Stomach (tissue), 9 donors: ENCODE results near the gene TBC1D5. TPM values are rescaled to one million over a fixed set of nuclear protein-coding genes. Genes with fewer than 3 reads are reported as not detected.

Experiments used
- DNase-seq, 2 donors: peaks; one replicate each; pipeline versions ENCODE4 v3.0.0 to v3.0.0-alpha.2; 2013 to 2019
- H3K27ac ChIP-seq, 5 donors: fragments of 200-600 bp in 4 of 5; sonication (generic) in 4 of 5; one replicate each; pipeline ENCODE4 v1.5.1; 2013 to 2019; ENCODE audit warnings: mild to moderate bottlenecking in 1 of 5, moderate library complexity in 1 of 5
- H3K27me3 ChIP-seq, 3 donors: fragments of 200-600 bp; sonication (generic); one replicate each; pipeline ENCODE4 v1.5.1; 2017 to 2019; ENCODE audit warnings: mixed run types in 1 of 3
- H3K36me3 ChIP-seq, 4 donors: fragments of 200-600 bp; sonication (generic); 1 replicate in 3 of 4; 2 replicates in 1 of 4; pipeline ENCODE4 v1.5.1; 2016 to 2019
- H3K4me1 ChIP-seq, 4 donors: fragments of 200-600 bp; sonication (generic); one replicate each; pipeline ENCODE4 v1.5.1; 2016 to 2019
- H3K4me3 ChIP-seq, 4 donors: fragments of 200-600 bp; sonication (generic) in 3 of 4; one replicate each; pipeline ENCODE4 v1.5.1; 2016 to 2019; ENCODE audit warnings: mild to moderate bottlenecking in 1 of 4
- H3K9me3 ChIP-seq, 4 donors: fragments of 200-600 bp; sonication (generic); one replicate each; pipeline ENCODE4 v1.5.1; 2016 to 2019
- EP300 ChIP-seq: sonication (generic); formaldehyde crosslinking; IDR thresholded peaks from one replicate; pipeline ENCODE4 v1.6.1; 2017; ENCODE audit warnings: antibody characterized with exemption
- POLR2A ChIP-seq, 4 donors: fragments of 450-650 bp; IDR thresholded peaks; one replicate each; pipeline ENCODE4 v1.6.1; 2016; ENCODE audit warnings: antibody characterized with exemption in 4 of 4, control low read depth in 2 of 4, mild to moderate bottlenecking in 1 of 4, moderate library complexity in 1 of 4
- POLR2AphosphoS5 ChIP-seq, 3 donors: sonication (generic); formaldehyde crosslinking; IDR thresholded peaks; one replicate each; pipeline ENCODE4 v1.6.1; 2016; ENCODE audit warnings: antibody characterized with exemption in 3 of 3
- WGBS, 5 donors: extraction: QIAGEN DNeasy Blood & Tissue Kit in 3 of 5; methylation state at CpG; one replicate each; pipeline versions ENCODE4 v1.1.5 to v1.1.7; 2013 to 2018; 5-methylcytosine and 5-hydroxymethylcytosine counted together
- intact Hi-C: fragments of 100-400 bp; cut with DNase I; formaldehyde crosslinking; loops from one replicate; pipeline ENCODE4 v1.15.1; 2023; ENCODE audit warnings: low total_unique reads
- polyA plus RNA-seq, 3 donors: library from polyadenylated mRNA; stranded (reverse); fragments of 200-250 nt; gene quantifications; one replicate each; pipeline ENCODE4 v1.2.3, GENCODE V29; 2013
- total RNA-seq, 5 donors: library from RNA; depleted of rRNA; stranded (reverse); fragments of >200 nt; gene quantifications; one replicate each; pipeline versions ENCODE4 v1.1.0 to v1.2.3, GENCODE V29; 2014 to 2016
- TF ChIP-seq, protein P1 (sequence below), 7 experiments: fragments of 450-650 bp in 4 of 7; fragments of 200-600 bp in 3 of 7; sonication (generic) in 3 of 7; IDR thresholded peaks; one replicate each; pipeline ENCODE4 v1.5.1; 2016 to 2019; ENCODE audit warnings: antibody characterized with exemption in 7 of 7, control low read depth in 2 of 7, mild to moderate bottlenecking in 1 of 7
- donor health status: healthy with polysubstance abuse.
- donor health status: Bipolar disorder and iron deficiency.
- donor health status: healthy.

Gene TBC1D5
- total and polyA plus RNA-seq, 8 donors: 4.7 to 75.1 (median 32.0) TPM

DNA sequence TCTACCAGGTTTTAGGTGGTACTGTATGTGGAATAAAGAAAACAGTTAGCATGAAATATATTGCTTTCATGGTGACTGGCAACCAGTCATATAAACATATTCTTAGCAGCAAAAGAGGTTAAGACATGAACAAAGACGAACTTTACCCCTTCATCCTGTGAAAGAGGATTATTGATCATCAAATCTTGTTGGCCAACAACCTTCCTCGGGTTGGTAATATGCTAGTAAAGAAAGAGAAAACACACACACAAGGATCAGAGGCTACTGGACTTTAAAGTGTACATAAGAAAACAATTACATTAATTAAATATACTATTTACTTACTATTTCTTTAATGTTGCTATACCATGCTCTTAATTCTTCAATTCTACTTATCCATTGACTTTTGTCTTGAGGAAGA lies 337.9 kb downstream of the TBC1D5 start:
- intact Hi-C loops: no loop called here

GRCh38 chr3:17402442-17402841 lies 340.0 kb downstream of the TBC1D5 start:
- H3K27me3 ChIP-seq: no peaks in the 10 kb centered on the region
- intact Hi-C loops: no loop called here
- TF ChIP-seq EP300 (no peak), POLR2A (IDR thresholded peaks at IDR 0.05) (no peak), POLR2AphosphoS5 (IDR thresholded peaks at IDR 0.05) (no peak)
- TF ChIP-seq, protein P1, sequence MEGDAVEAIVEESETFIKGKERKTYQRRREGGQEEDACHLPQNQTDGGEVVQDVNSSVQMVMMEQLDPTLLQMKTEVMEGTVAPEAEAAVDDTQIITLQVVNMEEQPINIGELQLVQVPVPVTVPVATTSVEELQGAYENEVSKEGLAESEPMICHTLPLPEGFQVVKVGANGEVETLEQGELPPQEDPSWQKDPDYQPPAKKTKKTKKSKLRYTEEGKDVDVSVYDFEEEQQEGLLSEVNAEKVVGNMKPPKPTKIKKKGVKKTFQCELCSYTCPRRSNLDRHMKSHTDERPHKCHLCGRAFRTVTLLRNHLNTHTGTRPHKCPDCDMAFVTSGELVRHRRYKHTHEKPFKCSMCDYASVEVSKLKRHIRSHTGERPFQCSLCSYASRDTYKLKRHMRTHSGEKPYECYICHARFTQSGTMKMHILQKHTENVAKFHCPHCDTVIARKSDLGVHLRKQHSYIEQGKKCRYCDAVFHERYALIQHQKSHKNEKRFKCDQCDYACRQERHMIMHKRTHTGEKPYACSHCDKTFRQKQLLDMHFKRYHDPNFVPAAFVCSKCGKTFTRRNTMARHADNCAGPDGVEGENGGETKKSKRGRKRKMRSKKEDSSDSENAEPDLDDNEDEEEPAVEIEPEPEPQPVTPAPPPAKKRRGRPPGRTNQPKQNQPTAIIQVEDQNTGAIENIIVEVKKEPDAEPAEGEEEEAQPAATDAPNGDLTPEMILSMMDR (IDR thresholded peaks at IDR 0.05): no peak
- peaks cover 5 to 32% (median 17%) of the 10 kb centered on the region in 4 donors for H3K36me3 ChIP-seq
- DNase-seq: no peak
- H3K4me1 ChIP-seq: peaks cover 0 to 7% (median 0%) of the 10 kb centered on the region in 4 donors
- no peaks in the 10 kb centered on the region for H3K9me3 ChIP-seq
- 86 to 92% (median 90%) methylated on average over 3 of the region's 3 CpGs for WGBS, 5 donors
- no peak overlapping the region for H3K27ac ChIP-seq
- no peak overlapping the region for H3K4me3 ChIP-seq

More for the DNA sequence above, 337.9 kb downstream of the TBC1D5 start:
- no peak for DNase-seq
- Histone ChIP-seq H3K4me1 (peaks cover 0 to 7% (median 0%) of the 10 kb centered on the region in 4 donors), H3K4me3 (no peak overlapping the region), H3K27ac (no peak overlapping the region), H3K9me3 (no peaks in the 10 kb centered on the region), H3K27me3 (no peaks in the 10 kb centered on the region), H3K36me3 (peaks cover 4 to 32% (median 17%) of the 10 kb centered on the region in 4 donors)
- 60 to 80% (median 66%) methylated on average over 2 of the region's 2 CpGs for WGBS, 5 donors
- TF ChIP-seq EP300 (no peak), POLR2AphosphoS5 (IDR thresholded peaks at IDR 0.05) (no peak), POLR2A (IDR thresholded peaks at IDR 0.05) (no peak)
- TF ChIP-seq, protein P1 (IDR thresholded peaks at IDR 0.05): no peak

DNA sequence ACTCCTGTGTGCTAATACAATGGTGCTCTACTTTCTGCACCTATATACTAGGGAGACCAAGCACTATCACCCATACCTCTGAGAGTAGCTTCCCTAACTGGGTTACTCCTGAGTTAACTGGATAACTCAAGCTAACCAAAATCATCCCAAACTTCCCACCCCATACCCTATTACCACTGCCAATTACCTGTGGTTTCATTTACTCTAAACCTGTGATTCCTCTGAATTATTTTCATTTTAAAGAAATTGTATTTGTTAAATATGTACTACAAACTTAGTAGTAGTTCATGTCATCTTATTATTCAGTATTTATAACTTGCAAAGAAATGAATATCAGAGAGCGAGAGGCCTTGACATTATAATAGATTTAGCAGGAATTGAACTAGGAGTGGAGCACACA lies 340.5 kb downstream of the TBC1D5 start:
- Histone ChIP-seq H3K4me3 (no peak overlapping the region), H3K36me3 (peaks cover 7 to 32% (median 18%) of the 10 kb centered on the region in 4 donors), H3K4me1 (peaks cover 0 to 7% (median 0%) of the 10 kb centered on the region in 4 donors), H3K9me3 (no peaks in the 10 kb centered on the region), H3K27ac (no peak overlapping the region), H3K27me3 (no peaks in the 10 kb centered on the region)
- 37 to 96% (median 95%) methylated on average over 1 of the region's 1 CpG for WGBS, 5 donors
- intact Hi-C loops: no loop called here
- no peak for DNase-seq
- TF ChIP-seq EP300 (no peak), POLR2AphosphoS5 (IDR thresholded peaks at IDR 0.05) (no peak), POLR2A (IDR thresholded peaks at IDR 0.05) (no peak)
- TF ChIP-seq, protein P1 (IDR thresholded peaks at IDR 0.05): no peak

DNA sequence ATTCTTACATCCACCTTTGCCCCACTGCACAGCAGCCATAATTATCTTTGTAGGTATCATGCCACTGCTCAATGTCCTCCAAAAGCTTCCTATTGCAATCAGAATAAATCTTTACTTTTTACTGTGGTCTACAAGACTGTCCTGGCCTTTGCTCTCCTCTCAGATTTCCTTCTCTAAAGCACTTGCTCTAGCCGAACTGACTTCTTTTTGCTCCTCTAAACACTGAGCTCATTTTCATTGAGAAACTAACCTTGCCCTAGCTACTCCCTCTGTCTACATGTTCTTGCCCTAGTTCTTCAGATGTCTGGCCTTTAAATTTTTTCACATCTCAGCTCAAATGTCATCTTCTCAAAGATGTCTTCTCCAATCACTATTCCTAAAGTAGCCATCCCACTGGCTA lies 342.8 kb downstream of the TBC1D5 start:
- Histone ChIP-seq H3K4me3 (no peak overlapping the region), H3K27ac (no peak overlapping the region), H3K27me3 (no peaks in the 10 kb centered on the region), H3K36me3 (peaks cover 7 to 29% (median 13%) of the 10 kb centered on the region in 4 donors), H3K9me3 (no peaks in the 10 kb centered on the region), H3K4me1 (peaks cover 0 to 7% (median 0%) of the 10 kb centered on the region in 4 donors)
- DNase-seq: no peak
- intact Hi-C loops: no loop called here
- WGBS, 5 donors: 82 to 92% (median 88%) methylated on average over 1 of the region's 1 CpG
- TF ChIP-seq EP300 (no peak), POLR2A (IDR thresholded peaks at IDR 0.05) (no peak), POLR2AphosphoS5 (IDR thresholded peaks at IDR 0.05) (no peak)
- TF ChIP-seq, protein P1 (IDR thresholded peaks at IDR 0.05): no peak
